Myocyte (in vitro differentiated cells): ENCODE data around the gene MAPK8. TPM values are rescaled to one million over a fixed set of nuclear protein-coding genes. Genes with fewer than 3 reads are reported as not detected.
A peak's percentile ranks its signal among the peaks of the same experiment; 100 is the strongest.
"Not testable (repeated sequence)": the region's sequence is repeated elsewhere in the genome, so short reads cannot be mapped to it uniquely, and the experiment has no call there.

Experiments
- DNase-seq: peaks from one replicate; pipeline ENCODE4 v3.0.0-alpha.2; 2012; ENCODE audit warnings: low read depth
- total RNA-seq: library from RNA; depleted of rRNA; stranded (reverse); fragments of >200 nt; gene quantifications from 2 replicates; pipeline ENCODE4 v1.2.3, GENCODE V29; 2014

Gene MAPK8
- total RNA-seq, 1 donor from 2014 or later = 70.7 TPM

DNA sequence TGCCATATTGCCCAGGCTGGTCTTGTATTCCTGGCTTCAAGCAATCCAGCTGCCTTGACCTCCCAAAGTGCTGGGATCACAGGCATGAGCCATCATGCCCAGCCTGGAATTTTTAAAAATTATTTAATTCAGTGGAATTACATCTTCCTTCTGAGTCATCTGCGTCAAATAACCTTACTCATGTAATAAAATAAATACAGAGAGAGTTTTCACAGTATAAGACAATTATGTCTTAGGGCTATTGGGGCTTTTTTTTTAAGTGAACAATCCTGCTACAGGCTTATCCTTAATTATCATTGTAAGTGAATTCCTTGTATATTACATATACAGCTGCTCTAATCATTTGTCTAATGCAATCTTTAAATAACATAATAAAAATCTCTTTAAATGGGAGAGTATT lies 108.3 kb downstream of the MAPK8 start:
- DNase-seq = no peak

DNA sequence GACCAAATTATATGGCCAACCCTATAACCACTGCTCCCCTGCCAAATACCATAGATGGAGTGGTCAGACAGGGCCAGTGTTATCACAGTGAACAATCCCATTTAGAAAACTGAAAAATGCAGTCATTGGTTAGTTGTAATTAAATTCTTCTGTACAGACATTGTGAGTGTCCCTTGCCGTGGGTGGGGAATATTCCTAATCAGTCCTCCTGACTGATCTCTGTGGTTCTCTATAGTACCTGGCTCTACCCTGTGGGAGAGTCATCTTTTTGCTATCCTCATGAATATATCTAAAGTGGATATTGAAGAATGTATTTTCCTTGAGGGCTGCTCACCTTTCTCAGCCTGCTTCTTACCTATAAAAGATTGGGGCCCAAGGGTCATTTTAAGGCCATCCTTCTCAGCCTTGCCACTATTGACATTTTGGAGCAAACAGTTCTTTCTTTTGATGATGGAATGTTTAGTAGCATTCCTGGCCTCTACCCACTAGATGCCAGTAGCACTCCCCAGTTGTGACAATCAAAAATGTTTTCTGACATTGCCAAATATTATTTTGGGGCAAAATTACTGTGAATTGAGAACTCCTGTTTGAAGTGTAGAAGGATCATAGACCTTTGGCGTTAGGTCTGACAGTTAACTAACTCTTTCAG lies 110.2 kb downstream of the MAPK8 start:
- peak; percentile 25 for DNase-seq

DNA sequence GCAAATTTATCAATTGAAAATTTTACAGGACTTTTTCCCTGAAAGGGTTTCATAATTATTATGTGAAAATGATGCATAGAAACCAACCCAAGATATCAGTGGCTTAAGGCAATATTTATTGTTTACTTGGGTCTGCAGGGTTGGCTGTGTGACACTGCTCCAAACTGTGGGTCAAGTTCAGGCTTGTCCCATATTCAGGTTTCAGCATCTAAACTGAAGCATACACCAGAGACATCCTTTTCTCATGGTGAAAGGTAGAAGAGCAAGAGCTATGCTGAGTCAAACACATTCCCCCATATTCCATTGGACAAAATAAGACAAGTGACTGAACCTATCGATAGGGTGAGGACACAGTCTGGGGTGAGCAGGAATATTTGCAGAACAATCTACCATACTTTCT lies 110.9 kb downstream of the MAPK8 start:
- no peak for DNase-seq

DNA sequence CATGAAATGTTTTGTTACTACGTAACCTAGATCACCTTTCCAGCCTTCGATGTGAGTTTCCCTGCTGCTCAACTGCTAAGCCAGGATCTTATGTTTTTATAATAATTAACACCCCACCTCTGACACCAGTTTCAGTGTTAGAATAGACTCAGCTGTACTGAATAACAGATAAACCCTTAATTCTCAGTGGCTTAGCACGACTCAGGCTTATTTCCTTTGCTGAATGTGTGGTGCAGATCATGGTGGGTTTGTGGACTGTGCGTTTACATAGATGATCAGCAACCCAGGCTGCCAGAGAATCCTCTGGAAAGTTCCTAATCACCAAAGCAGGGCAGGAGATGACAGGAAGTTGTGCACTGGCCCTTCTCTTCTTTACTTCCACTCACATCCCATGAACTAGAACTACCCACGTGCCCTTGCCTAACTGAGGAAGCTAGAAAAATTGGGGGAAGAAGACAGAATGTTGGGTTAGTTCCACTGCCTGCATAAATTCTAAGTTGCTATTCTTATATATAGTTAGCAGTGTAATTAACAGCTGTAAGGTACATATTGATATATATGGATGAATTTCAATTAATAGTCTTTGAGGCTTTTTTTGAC lies 111.8 kb downstream of the MAPK8 start:
- DNase-seq = no peak

DNA sequence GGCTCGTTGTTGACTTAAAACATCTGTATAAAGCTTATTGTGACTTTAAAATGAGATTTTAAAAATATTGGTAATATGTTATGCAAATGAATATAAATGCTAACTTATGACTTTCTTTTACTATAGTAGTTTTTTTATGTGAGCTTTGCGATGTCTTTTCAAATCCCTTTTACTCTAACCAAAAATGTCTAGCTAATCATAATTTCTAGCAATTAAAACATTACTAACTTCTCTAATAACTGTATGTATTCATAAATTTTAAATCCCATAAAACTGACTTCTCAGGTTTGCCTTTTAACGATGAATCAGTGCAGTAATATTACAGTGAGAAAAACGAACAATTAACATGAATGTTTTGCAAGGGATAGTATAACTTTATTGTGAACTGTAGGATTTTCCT lies 113.2 kb downstream of the MAPK8 start:
- DNase-seq = no peak

DNA sequence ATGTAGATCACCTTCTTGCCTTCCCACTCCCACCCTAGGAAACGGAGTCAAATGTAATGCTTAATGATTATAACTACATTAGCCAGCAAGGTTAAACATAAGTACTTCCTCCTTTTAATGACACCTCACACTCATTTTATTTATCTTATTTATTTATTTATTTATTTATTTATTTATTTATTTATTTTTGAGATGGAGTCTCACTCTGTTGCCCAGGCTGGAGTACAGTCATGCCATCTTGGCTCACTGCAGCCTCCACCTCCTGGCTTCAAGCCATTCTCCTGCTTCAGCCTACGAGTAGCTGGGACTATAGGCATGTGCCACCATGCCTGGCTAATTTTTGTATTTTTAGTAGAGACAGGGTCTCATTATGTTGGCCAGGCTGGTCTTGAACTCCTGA lies 115.4 kb downstream of the MAPK8 start:
- not testable (repeated sequence) for DNase-seq

DNA sequence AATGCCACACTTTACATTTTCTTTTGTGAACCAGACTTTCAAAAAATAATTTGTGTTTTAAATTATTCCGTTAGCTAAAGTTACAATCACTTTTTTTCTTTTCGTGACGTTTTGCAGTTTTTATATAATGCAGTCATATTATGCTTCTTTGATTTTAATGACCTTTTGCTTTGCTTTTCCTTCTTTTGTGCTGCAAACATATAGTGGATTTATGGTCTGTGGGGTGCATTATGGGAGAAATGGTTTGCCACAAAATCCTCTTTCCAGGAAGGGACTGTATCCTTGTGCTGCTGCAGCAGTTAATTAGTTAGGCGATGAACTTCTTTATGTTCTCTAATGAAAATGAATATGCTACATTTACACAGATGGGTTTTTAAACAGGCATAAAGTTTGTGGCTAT lies 117.4 kb downstream of the MAPK8 start:
- no peak for DNase-seq

DNA sequence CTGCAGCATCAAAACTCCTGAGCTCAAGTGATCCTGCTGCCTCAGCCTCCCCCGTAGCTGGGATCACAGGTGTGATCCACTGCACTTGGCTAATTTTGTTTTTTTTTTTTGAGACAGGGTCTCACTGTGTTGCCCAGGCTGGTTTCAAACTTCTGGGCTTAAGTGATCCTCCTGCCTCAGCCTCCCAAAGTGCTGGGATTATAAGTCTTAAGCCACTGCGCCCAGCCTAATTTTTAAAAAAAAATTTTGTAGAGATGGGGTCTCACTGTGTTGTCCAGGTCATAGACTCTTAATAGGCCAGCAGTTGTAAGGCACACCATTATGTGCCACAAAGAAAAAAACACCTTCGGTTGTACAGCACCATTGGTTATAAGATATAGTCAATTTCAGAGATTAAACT lies 122.4 kb downstream of the MAPK8 start:
- DNase-seq = no peak

DNA sequence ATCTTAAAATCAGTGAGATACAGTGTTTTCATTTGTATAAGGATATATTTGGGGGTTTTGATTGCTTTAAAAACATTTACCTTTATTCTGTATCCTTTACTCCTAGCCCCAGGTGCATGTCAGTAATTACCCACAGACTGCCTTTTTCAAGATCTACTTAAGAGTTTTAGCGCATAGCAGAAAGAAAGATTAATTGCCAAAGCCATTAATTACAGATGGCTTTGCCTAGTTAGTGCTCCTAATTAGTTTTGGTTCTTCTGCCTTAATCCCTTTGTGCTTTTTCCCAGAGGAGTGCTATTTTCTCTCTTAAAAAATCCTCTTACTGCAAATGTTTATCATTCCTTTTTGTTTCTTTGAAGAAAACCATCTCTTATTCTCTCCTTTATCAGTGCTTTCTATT lies 122.8 kb downstream of the MAPK8 start:
- no peak for DNase-seq

DNA sequence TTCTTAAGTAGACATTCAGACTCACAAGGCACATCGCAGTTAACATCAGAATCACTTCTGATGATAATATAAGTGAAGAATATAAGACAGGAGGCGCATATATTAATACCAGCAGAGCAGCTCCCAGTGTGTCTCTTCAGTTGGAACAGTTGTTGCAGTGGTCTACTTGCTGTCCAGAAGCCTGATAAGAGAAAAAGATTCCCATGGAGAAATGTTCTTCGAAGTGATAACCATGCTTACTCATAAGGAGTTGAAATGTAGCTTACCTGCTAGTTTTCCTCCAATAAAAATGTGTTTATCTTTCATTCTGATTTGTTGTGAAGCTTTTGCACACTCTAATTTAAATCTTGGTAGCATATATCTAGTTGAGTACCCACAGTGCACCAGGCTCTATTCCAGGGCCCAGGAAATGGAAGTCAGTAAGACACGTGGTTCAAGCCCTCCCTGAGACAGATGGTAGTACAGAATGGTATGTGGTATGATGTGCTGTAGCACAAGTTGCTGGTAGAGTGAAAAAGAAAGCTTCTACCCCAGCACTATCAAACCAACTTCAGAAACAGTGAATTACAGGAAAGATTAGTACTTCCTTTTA lies 124.0 kb downstream of the MAPK8 start:
- no peak for DNase-seq

DNA sequence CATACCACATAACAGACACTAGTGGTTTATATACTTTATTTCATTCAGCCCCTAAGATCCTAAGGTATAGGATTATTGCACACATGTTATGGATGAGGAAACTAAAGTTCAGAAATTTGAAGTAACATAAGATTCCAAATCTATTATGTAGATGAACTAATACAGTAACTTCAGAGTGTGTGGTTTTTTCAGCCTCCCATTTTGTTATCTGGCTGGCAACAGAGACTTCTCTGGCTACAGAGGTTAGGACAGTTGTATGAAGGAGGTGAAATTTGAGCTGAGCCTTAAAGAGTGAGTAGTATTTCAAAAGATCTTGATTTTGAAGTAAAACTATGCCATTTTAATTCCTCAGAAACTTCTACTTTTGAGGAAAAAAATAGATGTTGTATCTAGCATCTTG lies 125.4 kb downstream of the MAPK8 start:
- peak; percentile 36 for DNase-seq

DNA sequence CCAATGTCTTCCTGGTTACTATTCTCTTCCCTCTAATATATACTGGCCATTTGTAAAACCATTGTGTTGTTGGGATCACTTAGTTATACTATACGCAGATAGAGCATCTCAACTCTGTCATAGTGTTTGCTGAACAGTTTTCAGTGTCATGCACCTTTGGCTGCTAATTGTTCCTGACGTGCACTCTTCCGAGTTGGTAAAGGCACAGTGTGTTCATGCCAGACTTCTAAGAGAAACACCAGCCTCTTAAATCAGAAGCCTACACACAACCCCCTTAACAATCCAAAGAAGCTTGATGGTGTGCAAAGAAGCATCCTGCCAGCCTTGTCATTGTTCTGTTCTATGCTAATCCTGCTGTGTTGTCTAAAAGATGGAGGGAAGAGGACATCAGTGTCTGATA lies 131.1 kb downstream of the MAPK8 start:
- DNase-seq = no peak

DNA sequence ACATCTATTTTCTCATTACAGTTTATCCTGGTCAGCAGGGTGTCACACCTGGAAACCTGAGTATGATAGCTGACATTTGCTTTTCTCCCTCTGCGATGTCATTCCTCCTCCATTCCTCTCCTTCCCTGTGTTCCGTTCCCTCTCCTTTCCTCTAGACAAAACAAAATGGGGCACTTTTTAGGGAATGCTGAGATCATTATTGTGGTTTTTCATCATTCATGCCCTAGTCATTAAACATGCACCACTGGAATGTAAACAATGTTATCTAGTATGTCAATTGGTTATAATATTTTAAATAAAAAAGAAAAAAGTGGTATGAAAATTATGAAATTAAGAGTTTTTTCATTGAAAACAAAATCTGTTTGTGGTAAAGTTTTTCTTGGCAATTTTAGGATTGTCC lies 132.6 kb downstream of the MAPK8 start:
- DNase-seq = peak; percentile 66

DNA sequence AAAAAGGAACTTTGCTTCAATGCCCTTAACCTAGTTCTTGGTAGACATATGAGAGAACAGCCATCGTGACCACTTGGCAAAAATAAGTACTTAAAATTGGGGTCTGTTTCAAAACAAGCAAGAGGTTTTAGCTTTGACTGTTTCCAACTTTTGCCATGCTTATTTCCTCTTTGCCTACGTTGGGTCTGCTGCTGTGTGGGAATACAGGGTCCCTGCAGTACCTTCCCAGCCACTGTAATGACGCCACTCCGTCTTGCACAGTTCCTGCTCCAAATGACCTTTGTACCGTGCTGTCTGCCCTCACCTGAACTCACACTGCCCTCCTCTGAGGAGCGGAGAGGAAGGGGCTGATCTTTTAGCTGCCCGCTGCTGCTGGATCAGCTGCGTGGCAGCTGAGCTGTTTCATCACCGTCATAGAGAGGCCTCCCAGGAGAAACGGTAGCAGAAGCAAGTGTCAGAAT lies 133.1 kb downstream of the MAPK8 start:
- peak; percentile 68 for DNase-seq

DNA sequence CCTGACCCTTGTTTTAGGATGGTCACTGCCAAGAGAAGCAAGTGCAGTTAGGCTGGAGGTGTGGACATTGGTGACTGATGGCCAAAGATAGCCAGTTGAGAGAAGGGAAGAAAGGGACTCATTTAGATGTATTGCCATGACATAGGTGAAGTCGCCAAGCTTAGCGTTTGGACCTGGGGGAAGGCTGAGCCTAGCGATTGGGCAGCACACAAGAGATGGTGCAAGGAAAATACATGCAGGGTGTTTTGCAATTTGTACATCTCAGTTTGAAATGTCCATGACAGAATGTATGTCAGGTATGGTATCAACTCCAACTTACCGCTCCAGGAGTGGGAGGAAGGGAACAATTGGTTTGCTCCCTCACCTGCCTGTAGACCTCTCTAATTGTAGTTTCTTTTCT lies 134.3 kb downstream of the MAPK8 start:
- no peak for DNase-seq

DNA sequence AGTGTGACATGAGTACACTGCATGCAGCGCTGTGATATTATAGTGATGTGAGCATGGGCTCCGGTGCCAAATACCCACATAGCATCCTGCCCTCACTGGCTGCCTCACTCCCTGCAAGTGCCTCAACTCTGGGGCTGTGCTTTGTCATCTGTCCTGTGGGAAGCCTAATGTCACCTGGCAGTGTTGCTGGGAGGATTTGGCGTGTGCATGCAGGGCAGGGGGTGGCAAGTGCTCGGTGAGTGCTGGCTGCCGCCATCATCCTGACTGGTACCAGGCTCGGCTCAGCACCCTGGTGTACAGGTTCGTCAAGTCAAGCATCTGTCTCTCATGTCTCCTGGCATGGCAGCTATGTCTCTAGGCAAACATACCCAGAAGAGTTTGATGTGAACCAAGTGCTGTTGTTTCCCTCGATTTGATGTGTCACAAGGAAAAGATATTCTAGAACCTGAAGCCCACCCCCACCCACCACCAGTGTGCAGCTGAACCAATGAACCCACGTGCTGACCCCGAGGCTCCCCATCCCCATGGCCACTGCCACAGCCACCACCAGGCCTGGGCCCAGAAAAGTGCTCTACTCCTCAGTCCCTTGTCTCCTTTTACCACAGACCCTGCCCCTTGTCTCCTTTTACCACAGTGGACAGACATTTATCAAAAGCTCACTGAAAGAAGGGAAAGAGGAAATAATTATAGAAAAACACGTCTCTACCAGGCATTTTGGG lies 135.8 kb downstream of the MAPK8 start:
- no peak for DNase-seq

DNA sequence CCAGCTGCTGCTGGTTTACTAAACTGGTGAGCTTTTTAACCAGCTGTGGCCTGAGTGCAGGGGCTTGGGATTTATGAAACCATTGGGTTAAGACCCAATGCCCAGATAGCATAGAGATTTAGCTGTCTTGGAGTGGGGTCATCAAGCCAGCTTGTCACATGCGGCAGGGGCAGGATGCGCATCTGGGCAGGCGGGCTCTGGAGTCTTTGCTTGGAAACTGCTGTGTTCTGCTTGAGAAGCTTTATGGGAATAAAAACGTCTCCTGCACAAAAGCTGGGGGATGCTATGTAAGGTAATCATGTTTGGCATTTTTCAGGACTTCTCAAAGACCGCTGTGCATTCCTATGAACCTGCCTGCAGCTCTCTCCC lies 136.3 kb downstream of the MAPK8 start:
- no peak for DNase-seq

DNA sequence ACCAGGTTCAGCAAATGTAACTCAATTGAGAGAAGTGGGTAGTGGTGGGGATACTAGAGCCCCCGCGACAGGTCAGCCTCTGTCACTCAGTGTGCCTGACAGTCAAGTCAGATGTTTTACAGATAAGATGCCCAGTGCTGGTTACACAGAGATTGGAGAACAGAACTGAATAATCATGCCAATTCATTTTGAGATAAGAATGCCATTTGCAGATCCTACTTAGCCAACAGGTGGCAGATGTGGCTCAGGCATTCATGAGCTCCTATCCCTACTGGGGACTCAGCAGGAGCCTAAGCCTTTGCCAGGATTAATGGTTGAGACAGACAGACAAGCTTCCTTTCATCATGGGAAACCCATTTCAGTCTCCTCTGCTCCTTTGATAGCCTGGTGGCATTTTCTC lies 137.8 kb downstream of the MAPK8 start:
- DNase-seq = peak; percentile 63

DNA sequence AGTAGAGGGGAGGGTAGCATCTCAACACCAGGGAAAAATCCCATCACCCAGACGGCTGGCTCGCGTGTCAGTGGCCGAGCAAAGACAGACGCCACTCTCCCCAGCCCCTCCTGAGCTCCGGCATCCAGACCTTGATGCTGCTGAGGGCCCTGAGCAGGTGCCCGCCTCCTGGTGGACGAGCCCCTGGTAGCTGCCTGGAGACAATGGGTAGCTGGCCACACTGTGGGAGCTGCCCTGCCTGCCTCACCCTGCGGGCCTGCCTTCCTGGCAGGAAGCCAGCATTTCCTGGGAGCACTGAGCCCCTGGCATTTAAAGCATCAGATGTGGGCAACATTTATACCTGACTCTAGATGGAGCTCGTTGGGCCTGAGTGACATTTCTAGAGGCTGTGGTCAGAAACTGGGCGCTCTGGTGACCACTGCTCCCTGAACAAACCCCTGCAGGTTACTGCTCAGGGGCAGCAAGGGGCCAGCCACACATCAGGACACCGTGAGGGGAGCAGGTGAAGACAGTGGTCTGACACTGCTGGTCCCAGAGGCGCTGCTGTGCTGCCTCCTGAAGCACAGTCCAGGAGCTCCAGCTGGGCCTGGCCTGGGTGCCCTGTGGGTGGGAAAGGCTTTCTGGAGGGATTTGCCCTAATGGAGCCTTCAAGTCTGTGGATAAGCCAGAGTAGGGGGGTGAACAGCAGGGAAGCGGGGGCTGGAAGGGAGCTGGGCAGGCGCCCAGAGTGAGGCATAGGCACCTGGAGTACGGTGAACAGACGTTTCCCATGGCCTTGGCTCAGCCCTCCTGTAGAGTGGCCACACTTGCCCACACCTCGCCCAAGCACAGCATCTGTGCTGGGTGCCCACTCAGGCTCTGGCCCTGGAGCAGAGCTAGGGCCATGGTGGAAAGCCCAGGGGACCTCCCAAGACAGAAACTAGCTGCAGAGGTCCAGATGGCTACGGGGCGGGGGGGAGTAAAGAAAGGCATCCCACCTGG lies 138.7 kb downstream of the MAPK8 start:
- peak; percentile 55 for DNase-seq

DNA sequence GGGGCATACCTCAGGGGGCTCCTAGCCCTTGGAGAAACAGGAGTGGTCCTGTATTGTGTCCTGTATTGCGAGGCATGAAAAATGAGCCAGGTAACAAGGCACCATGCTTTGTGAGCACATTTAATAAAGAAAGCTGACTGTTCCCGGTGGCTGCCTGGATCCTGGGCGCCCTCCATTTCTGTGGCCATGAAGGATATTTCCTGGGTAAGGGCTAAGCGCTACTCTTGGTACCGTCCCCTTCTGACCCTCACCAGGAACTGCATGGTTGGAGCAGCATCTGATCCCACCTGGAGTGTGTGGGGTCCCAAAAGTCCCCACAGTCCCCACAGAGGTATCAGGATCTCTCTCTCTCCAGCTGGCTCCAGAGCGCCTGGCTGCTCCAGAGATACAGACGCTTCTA lies 139.5 kb downstream of the MAPK8 start:
- DNase-seq = no peak

DNA sequence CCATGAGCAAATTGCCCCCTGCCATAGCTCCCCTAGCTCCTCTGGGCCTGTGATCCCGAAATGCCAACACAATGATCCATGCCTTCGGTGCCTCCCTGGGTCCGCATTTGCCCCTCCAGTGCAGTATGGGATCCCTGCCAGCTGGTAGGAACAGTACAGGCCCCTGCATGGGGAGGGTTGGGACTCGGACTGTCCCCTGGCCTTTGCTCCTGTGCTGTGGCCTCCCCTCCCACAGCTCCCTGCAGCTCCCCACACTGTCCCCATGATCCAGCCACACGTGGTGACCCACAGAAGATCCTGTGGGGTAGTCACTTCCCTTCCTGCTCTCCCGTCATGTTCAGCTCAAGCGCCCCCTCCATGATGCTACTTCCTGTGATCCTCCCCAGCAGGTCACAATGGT lies 140.3 kb downstream of the MAPK8 start:
- no peak for DNase-seq
